GM18858 (cell line): Measurements from ENCODE around the gene IGDCC3.

Source experiments
- ATAC-seq: cut with Tn5 transposase; IDR thresholded peaks from one replicate; pipeline ENCODE4 v1.9.1; 2021; ENCODE audit not compliant: unreplicated experiment

IGDCC3 gene

GRCh38 chr15:65344214-65344913 is 33.4 kb downstream of the IGDCC3 start:
- no peak for ATAC-seq

- no peak for ATAC-seq
These were observed 34.3 kb downstream of the IGDCC3 start for GRCh38 chr15:65343374-65343981.

- ATAC-seq: no peak
These were observed 35.3 kb downstream of the IGDCC3 start for GRCh38 chr15:65342493-65342892.

- ATAC-seq: no peak
These were observed 37.9 kb downstream of the IGDCC3 start for GRCh38 chr15:65339920-65340319.

- no peak for ATAC-seq
These were observed 38.4 kb downstream of the IGDCC3 start for GRCh38 chr15:65339416-65339815.

GRCh38 chr15:65338823-65339222 is 39.0 kb downstream of the IGDCC3 start:
- no peak for ATAC-seq

GRCh38 chr15:65338366-65338765 is 39.4 kb downstream of the IGDCC3 start:
- ATAC-seq: no peak

- no peak for ATAC-seq
These were observed 40.2 kb downstream of the IGDCC3 start for GRCh38 chr15:65337436-65338070.

- no peak for ATAC-seq
These were observed 41.0 kb downstream of the IGDCC3 start for GRCh38 chr15:65336493-65337435.

GRCh38 chr15:65335278-65336055 is 42.3 kb downstream of the IGDCC3 start:
- no peak for ATAC-seq

GRCh38 chr15:65334586-65335231 is 43.1 kb downstream of the IGDCC3 start:
- no peak for ATAC-seq

- no peak for ATAC-seq
These were observed 43.9 kb downstream of the IGDCC3 start for GRCh38 chr15:65333856-65334255.

GRCh38 chr15:65333148-65333820 is 44.5 kb downstream of the IGDCC3 start:
- no peak for ATAC-seq

- no peak for ATAC-seq
These were observed 45.2 kb downstream of the IGDCC3 start for GRCh38 chr15:65332391-65333147.

GRCh38 chr15:65331811-65332210 is 46.0 kb downstream of the IGDCC3 start:
- ATAC-seq: no peak

- ATAC-seq: no peak
These were observed 46.7 kb downstream of the IGDCC3 start for GRCh38 chr15:65330934-65331645.

GRCh38 chr15:65329984-65330735 is 47.6 kb downstream of the IGDCC3 start:
- no peak for ATAC-seq
